ENCODE measurements around the gene PBX2.

DNA sequence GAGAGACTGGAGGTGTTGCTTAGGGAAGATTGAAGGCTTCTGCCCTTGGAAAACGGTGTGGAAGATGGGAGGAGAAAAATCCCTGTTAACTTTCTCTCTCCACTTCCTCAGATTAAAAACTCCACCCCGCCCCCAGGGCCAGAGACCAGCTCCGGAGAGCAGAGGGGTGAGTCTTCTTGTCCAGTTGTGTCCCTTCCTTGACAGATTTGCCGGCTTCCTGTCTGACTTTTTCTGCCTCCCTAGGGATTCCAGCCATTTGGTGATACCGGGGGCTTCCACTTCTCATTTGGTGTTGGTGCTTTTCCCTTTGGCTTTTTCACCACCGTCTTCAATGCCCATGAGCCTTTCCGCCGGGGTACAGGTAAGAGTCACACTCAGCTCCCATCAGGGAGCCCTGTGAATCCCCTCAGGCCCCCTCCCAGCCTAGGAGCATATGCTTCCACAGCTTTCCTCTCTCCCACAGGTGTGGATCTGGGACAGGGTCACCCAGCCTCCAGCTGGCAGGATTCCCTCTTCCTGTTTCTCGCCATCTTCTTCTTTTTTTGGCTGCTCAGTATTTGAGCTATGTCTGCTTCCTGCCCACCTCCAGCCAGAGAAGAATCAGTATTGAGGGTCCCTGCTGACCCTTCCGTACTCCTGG is 10.1 kb downstream of the PBX2 start:
- TF ChIP-seq, protein P1, sequence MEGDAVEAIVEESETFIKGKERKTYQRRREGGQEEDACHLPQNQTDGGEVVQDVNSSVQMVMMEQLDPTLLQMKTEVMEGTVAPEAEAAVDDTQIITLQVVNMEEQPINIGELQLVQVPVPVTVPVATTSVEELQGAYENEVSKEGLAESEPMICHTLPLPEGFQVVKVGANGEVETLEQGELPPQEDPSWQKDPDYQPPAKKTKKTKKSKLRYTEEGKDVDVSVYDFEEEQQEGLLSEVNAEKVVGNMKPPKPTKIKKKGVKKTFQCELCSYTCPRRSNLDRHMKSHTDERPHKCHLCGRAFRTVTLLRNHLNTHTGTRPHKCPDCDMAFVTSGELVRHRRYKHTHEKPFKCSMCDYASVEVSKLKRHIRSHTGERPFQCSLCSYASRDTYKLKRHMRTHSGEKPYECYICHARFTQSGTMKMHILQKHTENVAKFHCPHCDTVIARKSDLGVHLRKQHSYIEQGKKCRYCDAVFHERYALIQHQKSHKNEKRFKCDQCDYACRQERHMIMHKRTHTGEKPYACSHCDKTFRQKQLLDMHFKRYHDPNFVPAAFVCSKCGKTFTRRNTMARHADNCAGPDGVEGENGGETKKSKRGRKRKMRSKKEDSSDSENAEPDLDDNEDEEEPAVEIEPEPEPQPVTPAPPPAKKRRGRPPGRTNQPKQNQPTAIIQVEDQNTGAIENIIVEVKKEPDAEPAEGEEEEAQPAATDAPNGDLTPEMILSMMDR (IDR thresholded peaks at IDR 0.05): no peak
- TF ChIP-seq POLR2A (IDR thresholded peaks at IDR 0.05): no peak

Data from heart left ventricle (tissue), 13 donors.